ENCODE results near the gene ZNF622.

Gene ZNF622

DNA sequence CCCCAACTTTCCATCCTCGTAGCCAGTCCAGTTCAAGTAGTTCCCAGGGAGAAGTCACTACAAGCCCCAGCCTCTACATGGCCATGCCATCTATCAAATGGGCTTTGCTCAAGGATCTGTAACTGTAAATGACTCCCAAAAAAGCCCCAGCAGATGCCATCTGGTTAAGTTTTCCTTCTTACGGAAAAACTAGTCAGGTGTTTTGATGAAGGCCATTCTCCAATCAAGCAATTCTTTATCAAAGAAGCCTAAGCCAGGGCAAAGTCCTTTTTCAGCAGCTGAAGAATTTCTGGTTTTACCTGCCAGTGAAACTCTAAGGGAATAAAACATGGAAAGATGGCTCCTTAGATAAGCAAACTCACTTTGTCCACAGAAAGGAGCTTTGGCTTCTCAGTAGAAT is 21.9 kb upstream of the ZNF622 start:
- TF ChIP-seq ZBTB48 (tag by site-specific recombination; IDR thresholded peaks at IDR 0.05), result no peak
- TF ChIP-seq, protein P1, sequence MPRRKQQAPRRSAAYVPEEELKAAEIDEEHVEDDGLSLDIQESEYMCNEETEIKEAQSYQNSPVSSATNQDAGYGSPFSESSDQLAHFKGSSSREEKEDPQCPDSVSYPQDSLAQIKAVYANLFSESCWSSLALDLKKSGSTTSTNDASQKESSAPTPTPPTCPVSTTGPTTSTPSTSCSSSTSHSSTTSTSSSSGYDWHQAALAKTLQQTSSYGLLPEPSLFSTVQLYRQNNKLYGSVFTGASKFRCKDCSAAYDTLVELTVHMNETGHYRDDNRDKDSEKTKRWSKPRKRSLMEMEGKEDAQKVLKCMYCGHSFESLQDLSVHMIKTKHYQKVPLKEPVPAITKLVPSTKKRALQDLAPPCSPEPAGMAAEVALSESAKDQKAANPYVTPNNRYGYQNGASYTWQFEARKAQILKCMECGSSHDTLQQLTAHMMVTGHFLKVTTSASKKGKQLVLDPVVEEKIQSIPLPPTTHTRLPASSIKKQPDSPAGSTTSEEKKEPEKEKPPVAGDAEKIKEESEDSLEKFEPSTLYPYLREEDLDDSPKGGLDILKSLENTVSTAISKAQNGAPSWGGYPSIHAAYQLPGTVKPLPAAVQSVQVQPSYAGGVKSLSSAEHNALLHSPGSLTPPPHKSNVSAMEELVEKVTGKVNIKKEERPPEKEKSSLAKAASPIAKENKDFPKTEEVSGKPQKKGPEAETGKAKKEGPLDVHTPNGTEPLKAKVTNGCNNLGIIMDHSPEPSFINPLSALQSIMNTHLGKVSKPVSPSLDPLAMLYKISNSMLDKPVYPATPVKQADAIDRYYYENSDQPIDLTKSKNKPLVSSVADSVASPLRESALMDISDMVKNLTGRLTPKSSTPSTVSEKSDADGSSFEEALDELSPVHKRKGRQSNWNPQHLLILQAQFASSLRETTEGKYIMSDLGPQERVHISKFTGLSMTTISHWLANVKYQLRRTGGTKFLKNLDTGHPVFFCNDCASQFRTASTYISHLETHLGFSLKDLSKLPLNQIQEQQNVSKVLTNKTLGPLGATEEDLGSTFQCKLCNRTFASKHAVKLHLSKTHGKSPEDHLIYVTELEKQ (tag by site-specific recombination; IDR thresholded peaks at IDR 0.05; ENCODE audit: borderline replicate concordance), result no peak
- no peak for TF ChIP-seq ZNF23 (tag by site-specific recombination; IDR thresholded peaks at IDR 0.05; ENCODE audit: borderline replicate concordance)
- TF ChIP-seq ZNF596 (tag by site-specific recombination; IDR thresholded peaks at IDR 0.05), result no peak
- TF ChIP-seq ZNF560 (tag by site-specific recombination; IDR thresholded peaks at IDR 0.05; ENCODE audit: borderline replicate concordance), result no peak
- TF ChIP-seq, protein P2, sequence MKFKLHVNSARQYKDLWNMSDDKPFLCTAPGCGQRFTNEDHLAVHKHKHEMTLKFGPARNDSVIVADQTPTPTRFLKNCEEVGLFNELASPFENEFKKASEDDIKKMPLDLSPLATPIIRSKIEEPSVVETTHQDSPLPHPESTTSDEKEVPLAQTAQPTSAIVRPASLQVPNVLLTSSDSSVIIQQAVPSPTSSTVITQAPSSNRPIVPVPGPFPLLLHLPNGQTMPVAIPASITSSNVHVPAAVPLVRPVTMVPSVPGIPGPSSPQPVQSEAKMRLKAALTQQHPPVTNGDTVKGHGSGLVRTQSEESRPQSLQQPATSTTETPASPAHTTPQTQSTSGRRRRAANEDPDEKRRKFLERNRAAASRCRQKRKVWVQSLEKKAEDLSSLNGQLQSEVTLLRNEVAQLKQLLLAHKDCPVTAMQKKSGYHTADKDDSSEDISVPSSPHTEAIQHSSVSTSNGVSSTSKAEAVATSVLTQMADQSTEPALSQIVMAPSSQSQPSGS (tag by site-specific recombination; IDR thresholded peaks at IDR 0.05; ENCODE audit: low read depth), result no peak
- TF ChIP-seq HOXC10 (CRISPR knock-in tag; IDR thresholded peaks at IDR 0.05), result no peak
- TF ChIP-seq OSR2 (tag by site-specific recombination; IDR thresholded peaks at IDR 0.05), result no peak
- TF ChIP-seq SP2 (tag by site-specific recombination; IDR thresholded peaks at IDR 0.05), result no peak
- no peak for TF ChIP-seq GLIS2 (tag by site-specific recombination; IDR thresholded peaks at IDR 0.05)
- no peak for TF ChIP-seq ZNF677 (tag by site-specific recombination; IDR thresholded peaks at IDR 0.05)
- TF ChIP-seq ZNF404 (tag by site-specific recombination; IDR thresholded peaks at IDR 0.05), result no peak
- TF ChIP-seq ZXDB (tag by site-specific recombination; IDR thresholded peaks at IDR 0.05), result no peak
- no peak for TF ChIP-seq ZNF423 (tag by site-specific recombination; IDR thresholded peaks at IDR 0.05)
- no peak for TF ChIP-seq ZNF335 (tag by site-specific recombination; conservative IDR thresholded peaks at IDR 0.05)
- TF ChIP-seq, protein P3, sequence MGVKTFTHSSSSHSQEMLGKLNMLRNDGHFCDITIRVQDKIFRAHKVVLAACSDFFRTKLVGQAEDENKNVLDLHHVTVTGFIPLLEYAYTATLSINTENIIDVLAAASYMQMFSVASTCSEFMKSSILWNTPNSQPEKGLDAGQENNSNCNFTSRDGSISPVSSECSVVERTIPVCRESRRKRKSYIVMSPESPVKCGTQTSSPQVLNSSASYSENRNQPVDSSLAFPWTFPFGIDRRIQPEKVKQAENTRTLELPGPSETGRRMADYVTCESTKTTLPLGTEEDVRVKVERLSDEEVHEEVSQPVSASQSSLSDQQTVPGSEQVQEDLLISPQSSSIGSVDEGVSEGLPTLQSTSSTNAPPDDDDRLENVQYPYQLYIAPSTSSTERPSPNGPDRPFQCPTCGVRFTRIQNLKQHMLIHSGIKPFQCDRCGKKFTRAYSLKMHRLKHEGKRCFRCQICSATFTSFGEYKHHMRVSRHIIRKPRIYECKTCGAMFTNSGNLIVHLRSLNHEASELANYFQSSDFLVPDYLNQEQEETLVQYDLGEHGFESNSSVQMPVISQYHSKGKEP (tag by site-specific recombination; IDR thresholded peaks at IDR 0.05), result no peak
- TF ChIP-seq, protein P4, sequence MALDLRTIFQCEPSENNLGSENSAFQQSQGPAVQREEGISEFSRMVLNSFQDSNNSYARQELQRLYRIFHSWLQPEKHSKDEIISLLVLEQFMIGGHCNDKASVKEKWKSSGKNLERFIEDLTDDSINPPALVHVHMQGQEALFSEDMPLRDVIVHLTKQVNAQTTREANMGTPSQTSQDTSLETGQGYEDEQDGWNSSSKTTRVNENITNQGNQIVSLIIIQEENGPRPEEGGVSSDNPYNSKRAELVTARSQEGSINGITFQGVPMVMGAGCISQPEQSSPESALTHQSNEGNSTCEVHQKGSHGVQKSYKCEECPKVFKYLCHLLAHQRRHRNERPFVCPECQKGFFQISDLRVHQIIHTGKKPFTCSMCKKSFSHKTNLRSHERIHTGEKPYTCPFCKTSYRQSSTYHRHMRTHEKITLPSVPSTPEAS (tag by site-specific recombination; IDR thresholded peaks at IDR 0.05), result no peak
- no peak for TF ChIP-seq HOXA7 (CRISPR knock-in tag; IDR thresholded peaks at IDR 0.05; ENCODE audit: borderline replicate concordance)
- TF ChIP-seq ZNF510 (tag by site-specific recombination; IDR thresholded peaks at IDR 0.05; ENCODE audit: insufficient replicate concordance), result no peak
- no peak overlapping the region for H3K27ac ChIP-seq (ENCODE audit: extremely low read depth, low read depth, low read length)
- H3K4me3 ChIP-seq (ENCODE audit: low read depth, low read length), result no peak overlapping the region
- no peaks in the 10 kb centered on the region for H3K9me3 ChIP-seq (ENCODE audit: control insufficient read depth, insufficient read depth, low read depth, low read length)
- CTCF ChIA-PET, result interaction anchor here (0.7 to 1.2 kb wide), 5 partner anchors 11 to 716 kb away, joined by 3 to 5 read pairs (median 3); no protein-coding TSS in a partner anchor
- POLR2A ChIA-PET, result no interaction called here
- peaks cover 5% of the 10 kb centered on the region; the same call in 1 of the 2 replicates for H3K4me1 ChIP-seq (ENCODE audit: control insufficient read depth, insufficient read depth, low read length)
- H3K36me3 ChIP-seq (ENCODE audit: control insufficient read depth in 2 of 2, insufficient read depth in 1 of 2, low read length in 2 of 2), result no peaks in the 10 kb centered on the region

Measured in HEK293 (cell line).